AG09319 (cell line): ENCODE results near the gene NTMT1.

Experiments used
- DNase-seq: peaks from one replicate; pipeline ENCODE4 v3.0.0-alpha.2; 2010; ENCODE audit warnings: low read depth; ENCODE audit errors: extremely low read depth
- CTCF ChIP-seq: IDR thresholded peaks from 2 replicates; pipeline ENCODE4 v1.5.1; 2011; ENCODE audit warnings: low read depth, mild to moderate bottlenecking, inconsistent platforms, low read length, moderate library complexity

NTMT1 gene

GRCh38 chr9:129620669-129621295 lies 5.2 kb upstream of the NTMT1 start, which contains the start of gene C9orf50:
TSS of gene C9orf50 (minus strand) at chr9:129621101. CDS start at chr9:129620574, 527 bp downstream.
- no peak for DNase-seq
- no peak for TF ChIP-seq CTCF

DNA sequence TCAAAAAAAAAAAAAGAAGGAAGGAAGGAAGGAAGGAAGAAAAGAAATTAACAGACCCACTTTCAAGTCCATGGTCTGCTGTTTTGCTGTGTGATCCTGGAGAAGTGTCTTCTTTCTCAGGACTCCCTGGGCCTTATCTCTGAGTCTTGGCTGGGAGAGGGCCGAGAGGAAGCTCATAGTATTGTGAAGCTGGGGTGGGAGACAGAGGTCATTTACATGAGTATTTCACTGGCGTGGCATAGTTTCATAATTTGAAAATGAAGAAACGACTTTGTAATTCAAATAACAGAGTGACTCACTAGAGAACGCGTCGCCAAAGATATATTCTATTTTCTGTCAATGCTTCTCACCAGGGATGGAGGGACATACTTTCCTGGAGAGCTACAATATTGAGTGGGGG lies 2.6 kb upstream of the NTMT1 start:
- DNase-seq = no peak
- TF ChIP-seq CTCF = no peak

- DNase-seq = no peak
- peak; percentile 87 for TF ChIP-seq CTCF
These were observed 1.7 kb upstream of the NTMT1 start for GRCh38 chr9:129624168-129624759.

- DNase-seq = no peak
- no peak for TF ChIP-seq CTCF
These were observed 1.0 kb upstream of the NTMT1 start for GRCh38 chr9:129624947-129625346.

DNA sequence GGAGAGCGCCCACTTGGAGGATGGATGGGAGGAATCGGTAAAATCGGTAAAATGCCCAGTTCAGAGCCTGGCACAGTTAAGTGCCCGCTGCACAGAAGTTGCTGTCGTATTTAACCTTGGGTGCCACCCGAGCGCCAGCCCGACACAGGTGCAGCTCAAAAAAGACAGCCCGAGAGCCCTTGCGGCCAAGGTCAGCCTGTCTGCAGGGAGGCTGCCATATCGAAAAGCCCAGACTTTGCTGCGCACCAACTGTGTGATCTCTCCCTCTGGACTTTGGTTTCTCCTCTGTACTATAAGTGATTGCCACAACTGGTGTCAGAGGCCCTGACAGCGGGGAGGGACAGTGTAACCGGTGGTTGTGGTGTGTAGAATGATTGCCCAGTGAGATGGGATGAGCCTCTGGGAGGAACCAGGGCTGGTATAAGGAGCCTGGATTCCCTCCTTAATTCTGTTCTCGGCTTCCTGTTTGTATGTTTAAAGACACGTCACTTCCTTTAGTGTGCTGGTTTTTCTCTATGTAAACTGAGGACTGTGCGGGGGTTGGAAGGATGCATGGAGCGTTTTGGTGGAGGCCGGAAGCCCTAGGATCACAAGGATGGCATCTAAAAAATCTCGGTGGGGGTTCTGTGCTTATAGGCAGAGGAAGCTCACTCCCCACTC lies 792 bp downstream of the NTMT1 start:
- DNase-seq = no peak
- TF ChIP-seq CTCF = no peak

DNA sequence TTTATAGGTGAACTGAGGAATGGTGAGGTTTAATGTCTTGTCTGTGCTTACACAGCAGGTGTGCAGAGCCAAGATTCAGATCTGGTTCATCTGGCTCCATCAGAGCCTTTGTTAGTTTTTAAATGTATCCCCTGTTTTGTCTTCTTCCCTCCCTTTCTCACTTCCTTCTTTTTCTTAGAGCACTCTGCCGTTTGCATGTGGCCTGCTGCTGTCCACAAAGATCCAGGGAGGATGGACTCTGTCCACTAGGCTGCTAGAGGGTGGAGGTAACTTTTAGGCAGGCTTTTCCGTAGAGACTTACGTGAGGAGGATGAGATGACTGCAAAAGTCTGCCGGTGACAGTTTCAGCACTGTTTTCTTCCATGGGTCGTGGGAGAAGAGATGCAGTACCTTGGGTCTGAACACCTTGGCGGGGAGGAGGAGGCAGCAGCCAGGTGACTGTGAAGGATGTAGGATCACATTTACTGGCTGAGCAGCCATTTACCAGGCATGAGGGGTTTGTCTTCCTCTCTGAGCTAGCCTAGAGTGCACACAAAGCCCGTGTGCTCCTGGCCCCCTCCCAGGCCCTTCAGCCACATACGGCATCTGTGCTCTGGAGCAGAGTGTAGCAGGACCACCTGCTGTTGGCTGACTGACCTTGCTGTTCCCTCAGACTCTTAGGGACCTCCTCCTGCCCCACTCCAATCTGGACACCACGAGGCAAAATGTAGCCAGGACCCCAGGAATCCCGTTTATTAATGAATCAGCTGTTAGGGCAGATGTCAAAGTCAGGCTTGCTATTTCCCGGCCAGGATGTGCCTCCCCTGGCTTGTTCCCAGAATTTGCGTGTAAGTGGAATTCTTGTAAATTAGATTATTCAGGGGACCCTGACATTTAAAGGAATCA lies 1.8 kb downstream of the NTMT1 start:
- TF ChIP-seq CTCF = no peak
- no peak for DNase-seq
